ENCODE data around the gene TNN. TPM values are rescaled to one million over a fixed set of nuclear protein-coding genes. Genes with fewer than 3 reads are reported as not detected.

TNN gene
- polyA plus RNA-seq, 1 donor from 2014 or later: not detected

DNA sequence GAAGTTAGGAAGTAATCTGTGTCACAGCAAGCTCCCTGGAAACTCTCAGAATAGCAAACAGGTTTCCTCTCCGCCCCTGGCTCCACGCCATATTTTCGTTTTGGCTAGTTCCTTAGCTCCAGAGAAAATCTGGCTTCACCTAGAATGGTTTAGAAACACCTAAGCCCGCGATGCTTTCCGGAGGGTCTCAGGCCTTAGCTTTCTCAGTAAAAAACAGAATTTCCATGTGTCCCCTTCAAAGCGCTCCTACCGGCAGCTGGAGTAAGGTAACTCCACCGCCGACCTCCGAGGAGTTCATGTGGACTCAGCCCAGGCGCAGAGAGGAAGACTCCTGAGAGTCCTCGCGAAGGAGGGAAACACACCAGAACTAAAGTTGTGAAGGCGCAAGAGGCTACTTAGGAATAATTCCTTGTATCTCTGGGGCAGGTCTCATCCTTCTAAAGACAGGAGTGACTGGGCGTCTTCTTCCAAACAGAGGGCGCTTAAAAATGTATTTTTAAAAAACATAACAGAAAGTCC lies 124.5 kb downstream of the TNN start:
- H2AFZ ChIP-seq (ENCODE audit: low read depth, low read length): no peak overlapping the region
- peaks cover 46% of the 10 kb centered on the region for H3K27me3 ChIP-seq (ENCODE audit: insufficient read depth, low read depth, low read length)
- TF ChIP-seq EZH2 (IDR thresholded peaks at IDR 0.05; ENCODE audit: borderline replicate concordance, insufficient read depth, low read length, poor library complexity, severe bottlenecking) (no peak), TAF1 (IDR thresholded peaks at IDR 0.05; ENCODE audit: low read depth) (no peak), MXI1 (conservative IDR thresholded peaks at IDR 0.05; ENCODE audit: poor library complexity, severe bottlenecking) (no peak), POLR2AphosphoS5 (IDR thresholded peaks at IDR 0.05) (no peak), SMC3 (conservative IDR thresholded peaks at IDR 0.05; ENCODE audit: poor library complexity) (no peak), REST (IDR thresholded peaks at IDR 0.05; ENCODE audit: borderline replicate concordance) (no peak), RAD21 (conservative IDR thresholded peaks at IDR 0.05) (no peak), EP300 (conservative IDR thresholded peaks at IDR 0.05; ENCODE audit: poor library complexity, severe bottlenecking) (no peak)
- TF ChIP-seq, protein P1, sequence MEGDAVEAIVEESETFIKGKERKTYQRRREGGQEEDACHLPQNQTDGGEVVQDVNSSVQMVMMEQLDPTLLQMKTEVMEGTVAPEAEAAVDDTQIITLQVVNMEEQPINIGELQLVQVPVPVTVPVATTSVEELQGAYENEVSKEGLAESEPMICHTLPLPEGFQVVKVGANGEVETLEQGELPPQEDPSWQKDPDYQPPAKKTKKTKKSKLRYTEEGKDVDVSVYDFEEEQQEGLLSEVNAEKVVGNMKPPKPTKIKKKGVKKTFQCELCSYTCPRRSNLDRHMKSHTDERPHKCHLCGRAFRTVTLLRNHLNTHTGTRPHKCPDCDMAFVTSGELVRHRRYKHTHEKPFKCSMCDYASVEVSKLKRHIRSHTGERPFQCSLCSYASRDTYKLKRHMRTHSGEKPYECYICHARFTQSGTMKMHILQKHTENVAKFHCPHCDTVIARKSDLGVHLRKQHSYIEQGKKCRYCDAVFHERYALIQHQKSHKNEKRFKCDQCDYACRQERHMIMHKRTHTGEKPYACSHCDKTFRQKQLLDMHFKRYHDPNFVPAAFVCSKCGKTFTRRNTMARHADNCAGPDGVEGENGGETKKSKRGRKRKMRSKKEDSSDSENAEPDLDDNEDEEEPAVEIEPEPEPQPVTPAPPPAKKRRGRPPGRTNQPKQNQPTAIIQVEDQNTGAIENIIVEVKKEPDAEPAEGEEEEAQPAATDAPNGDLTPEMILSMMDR (IDR thresholded peaks at IDR 0.05; ENCODE audit: poor library complexity, severe bottlenecking): no peak
- H3K9me2 ChIP-seq (ENCODE audit: insufficient read depth, low read length): no peaks in the 10 kb centered on the region
- H3F3A ChIP-seq (ENCODE audit: insufficient read depth, low read length, poor library complexity, severe bottlenecking): no peaks in the 10 kb centered on the region
- H3K27ac ChIP-seq (ENCODE audit: low read length): no peak overlapping the region
- no peaks in the 10 kb centered on the region for H3K36me3 ChIP-seq (ENCODE audit: insufficient read depth, low read length)
- H3K4me3 ChIP-seq (ENCODE audit: low read length): peak overlapping the region; percentile 60
- no peaks in the 10 kb centered on the region for H3K79me2 ChIP-seq (replicated peaks; ENCODE audit: insufficient read depth, low read length)
- no peak overlapping the region for H3K9ac ChIP-seq (ENCODE audit: low read length)
- no peaks in the 10 kb centered on the region for H3K9me3 ChIP-seq (ENCODE audit: low read length)
- H4K20me1 ChIP-seq (ENCODE audit: insufficient read depth): no peaks in the 10 kb centered on the region
- H3K4me2 ChIP-seq (ENCODE audit: low read length): no peak overlapping the region

GRCh38 chr1:175192630-175193526 lies 125.2 kb downstream of the TNN start, which contains the start of gene KIAA0040:
Gene KIAA0040, minus strand, starts transcription at chr1:175192776. Its CDS starts 31,763 bp downstream, at chr1:175161013.
- no peaks in the 10 kb centered on the region for H3K9me2 ChIP-seq (ENCODE audit: insufficient read depth, low read length)
- H3K36me3 ChIP-seq (ENCODE audit: insufficient read depth, low read length): no peaks in the 10 kb centered on the region
- H4K20me1 ChIP-seq (ENCODE audit: insufficient read depth): no peaks in the 10 kb centered on the region
- H3F3A ChIP-seq (ENCODE audit: insufficient read depth, low read length, poor library complexity, severe bottlenecking): no peaks in the 10 kb centered on the region
- H3K4me3 ChIP-seq (ENCODE audit: low read length): peak within 1 kb of the TSS; percentile 60
- H3K9me3 ChIP-seq (ENCODE audit: low read length): no peaks in the 10 kb centered on the region
- peaks cover 46% of the 10 kb centered on the region for H3K27me3 ChIP-seq (ENCODE audit: insufficient read depth, low read depth, low read length)
- H3K79me2 ChIP-seq (replicated peaks; ENCODE audit: insufficient read depth, low read length): no peaks in the 10 kb centered on the region
- no peak for TF ChIP-seq POLR2AphosphoS5 (IDR thresholded peaks at IDR 0.05)
- TF ChIP-seq REST (IDR thresholded peaks at IDR 0.05; ENCODE audit: borderline replicate concordance): no peak
- TF ChIP-seq MXI1 (conservative IDR thresholded peaks at IDR 0.05; ENCODE audit: poor library complexity, severe bottlenecking): no peak
- TF ChIP-seq, protein P1 (IDR thresholded peaks at IDR 0.05; ENCODE audit: poor library complexity, severe bottlenecking): no peak
- no peak for TF ChIP-seq RAD21 (conservative IDR thresholded peaks at IDR 0.05)
- TF ChIP-seq TAF1 (IDR thresholded peaks at IDR 0.05; ENCODE audit: low read depth): no peak
- TF ChIP-seq EP300 (conservative IDR thresholded peaks at IDR 0.05; ENCODE audit: poor library complexity, severe bottlenecking): no peak
- H3K9ac ChIP-seq (ENCODE audit: low read length): peak within 1 kb of the TSS; percentile 0
- H3K27ac ChIP-seq (ENCODE audit: low read length): no peak within 1 kb of the TSS
- no peak within 1 kb of the TSS for H2AFZ ChIP-seq (ENCODE audit: low read depth, low read length)
- no peak within 1 kb of the TSS for H3K4me2 ChIP-seq (ENCODE audit: low read length)
